HepG2 (cell line): ENCODE results near the gene CTIF. TPM values are rescaled to one million over a fixed set of nuclear protein-coding genes. Genes with fewer than 3 reads are reported as not detected.

Experiments
- CENPBD1 ChIP-seq: sonication (generic); formaldehyde crosslinking; IDR thresholded peaks from 2 replicates; pipeline ENCODE4 v1.8.0; 2022; ENCODE audit warnings: missing genetic modification reagents, low read depth, mild to moderate bottlenecking, borderline replicate concordance
- FOXA1 ChIP-seq, 2 experiments: fragments of 450-650 bp in 1 of 2; sonication (generic) in 1 of 2; formaldehyde crosslinking in 1 of 2; IDR thresholded peaks; 2 replicates each; pipeline versions ENCODE4 v1.4.0 to v1.6.1; 2016 to 2020; ENCODE audit warnings: missing genetic modification reagents in 1 of 2
- GPN1 ChIP-seq: sonication (generic); formaldehyde crosslinking; IDR thresholded peaks from 2 replicates; pipeline ENCODE4 v1.5.1; 2020; ENCODE audit warnings: missing genetic modification reagents, borderline replicate concordance
- KDM4B ChIP-seq: sonication (generic); formaldehyde crosslinking; IDR thresholded peaks from 2 replicates; pipeline ENCODE4 v1.4.0; 2020; ENCODE audit warnings: missing genetic modification reagents
- NR2F6 ChIP-seq, 2 experiments: IDR thresholded peaks; 2 replicates each; pipeline ENCODE4 v1.6.1; 2016; ENCODE audit warnings: antibody characterized with exemption in 1 of 2, mild to moderate bottlenecking in 1 of 2
- POLR2AphosphoS2 ChIP-seq: IDR thresholded peaks from 2 replicates; pipeline ENCODE4 v1.6.1; 2011; ENCODE audit warnings: low read depth, low read length, improper control_type of control experiment
- ZBED4 ChIP-seq: sonication (generic); formaldehyde crosslinking; IDR thresholded peaks from 2 replicates; pipeline ENCODE4 v1.4.0; 2020; ENCODE audit warnings: missing genetic modification reagents, borderline replicate concordance
- ZFP36L1 ChIP-seq: sonication (generic); formaldehyde crosslinking; IDR thresholded peaks from 2 replicates; pipeline ENCODE4 v1.8.0; 2022; ENCODE audit warnings: mild to moderate bottlenecking, missing genetic modification reagents, moderate library complexity
- ZFP36L2 ChIP-seq: sonication (generic); formaldehyde crosslinking; IDR thresholded peaks from 2 replicates; pipeline ENCODE4 v1.4.0; 2020; ENCODE audit warnings: missing genetic modification reagents
- ZNF510 ChIP-seq: sonication (generic); formaldehyde crosslinking; IDR thresholded peaks from 2 replicates; pipeline ENCODE4 v1.4.0; 2020; ENCODE audit warnings: low read depth, mild to moderate bottlenecking, missing genetic modification reagents
- ZNF607 ChIP-seq: sonication (generic); formaldehyde crosslinking; IDR thresholded peaks from 2 replicates; pipeline ENCODE4 v1.5.1; 2020; ENCODE audit warnings: missing genetic modification reagents, mild to moderate bottlenecking, borderline replicate concordance
- ZNF710 ChIP-seq: sonication (generic); formaldehyde crosslinking; IDR thresholded peaks from 2 replicates; pipeline ENCODE4 v1.5.0; 2020; ENCODE audit warnings: mild to moderate bottlenecking, missing genetic modification reagents, borderline replicate concordance
- ZNF792 ChIP-seq: IDR thresholded peaks from 2 replicates; pipeline ENCODE4 v1.6.1; 2016
- polyA plus RNA-seq, 8 experiments: library from polyadenylated mRNA; depleted of rRNA in 3 of 8; stranded (reverse) in 7 of 8; unstranded in 1 of 8; fragments of >200 nt; fragmentation: Illumina TruSeq in 4 of 8; extraction: Trizol in 4 of 8; gene quantifications; 2 replicates each; pipeline versions ENCODE4 v1.2.1 to v1.2.3, GENCODE V29; 2011 to 2016; ENCODE audit warnings: low read depth in 4 of 8, missing spikeins in 1 of 8, mixed read lengths in 1 of 8; ENCODE audit not compliant: insufficient read depth in 1 of 8
- total RNA-seq, 5 experiments: library from RNA; depleted of rRNA; stranded (reverse); fragments of >200 nt; fragmentation: Illumina TruSeq; extraction: Trizol; gene quantifications; 2 replicates each; pipeline ENCODE4 v1.2.3, GENCODE V29; 2016; ENCODE audit warnings: low read depth in 1 of 5
- TF ChIP-seq, protein P1 (sequence below): sonication (generic); formaldehyde crosslinking; conservative IDR thresholded peaks from 2 replicates; pipeline ENCODE4 v1.8.1; 2023; ENCODE audit warnings: missing genetic modification reagents
- TF ChIP-seq, protein P2 (sequence below): sonication (generic); formaldehyde crosslinking; IDR thresholded peaks from 2 replicates; pipeline ENCODE4 v1.4.0; 2020; ENCODE audit warnings: missing genetic modification reagents

CTIF gene
- total and polyA plus RNA-seq, 2 of the 13 experiments (the other 11 are each of a cell fraction or from before 2014, with no cell fraction given), result 18.2 to 28.0 TPM

GRCh38 chr18:48868468-48869466 is 329.9 kb downstream of the CTIF start (continued):
- TF ChIP-seq, protein P1, sequence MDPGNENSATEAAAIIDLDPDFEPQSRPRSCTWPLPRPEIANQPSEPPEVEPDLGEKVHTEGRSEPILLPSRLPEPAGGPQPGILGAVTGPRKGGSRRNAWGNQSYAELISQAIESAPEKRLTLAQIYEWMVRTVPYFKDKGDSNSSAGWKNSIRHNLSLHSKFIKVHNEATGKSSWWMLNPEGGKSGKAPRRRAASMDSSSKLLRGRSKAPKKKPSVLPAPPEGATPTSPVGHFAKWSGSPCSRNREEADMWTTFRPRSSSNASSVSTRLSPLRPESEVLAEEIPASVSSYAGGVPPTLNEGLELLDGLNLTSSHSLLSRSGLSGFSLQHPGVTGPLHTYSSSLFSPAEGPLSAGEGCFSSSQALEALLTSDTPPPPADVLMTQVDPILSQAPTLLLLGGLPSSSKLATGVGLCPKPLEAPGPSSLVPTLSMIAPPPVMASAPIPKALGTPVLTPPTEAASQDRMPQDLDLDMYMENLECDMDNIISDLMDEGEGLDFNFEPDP (CRISPR knock-in tag), result no peak
- TF ChIP-seq ZBED4 (no peak), KDM4B (CRISPR knock-in tag) (no peak), ZNF510 (CRISPR knock-in tag) (no peak), ZNF607 (CRISPR knock-in tag) (no peak), ZFP36L1 (CRISPR knock-in tag) (no peak), ZFP36L2 (CRISPR knock-in tag) (no peak), FOXA1 (IDR thresholded peaks at IDR 0.05) (no peak), FOXA1 (CRISPR knock-in tag; IDR thresholded peaks at IDR 0.05) (no peak), GPN1 (CRISPR knock-in tag) (no peak), POLR2AphosphoS2 (no peak), CENPBD1 (no peak), ZNF792 (CRISPR knock-in tag) (no peak), NR2F6 (IDR thresholded peaks at IDR 0.05) (no peak), NR2F6 (CRISPR knock-in tag; IDR thresholded peaks at IDR 0.05) (no peak), ZNF710 (no peak)
- TF ChIP-seq, protein P2, sequence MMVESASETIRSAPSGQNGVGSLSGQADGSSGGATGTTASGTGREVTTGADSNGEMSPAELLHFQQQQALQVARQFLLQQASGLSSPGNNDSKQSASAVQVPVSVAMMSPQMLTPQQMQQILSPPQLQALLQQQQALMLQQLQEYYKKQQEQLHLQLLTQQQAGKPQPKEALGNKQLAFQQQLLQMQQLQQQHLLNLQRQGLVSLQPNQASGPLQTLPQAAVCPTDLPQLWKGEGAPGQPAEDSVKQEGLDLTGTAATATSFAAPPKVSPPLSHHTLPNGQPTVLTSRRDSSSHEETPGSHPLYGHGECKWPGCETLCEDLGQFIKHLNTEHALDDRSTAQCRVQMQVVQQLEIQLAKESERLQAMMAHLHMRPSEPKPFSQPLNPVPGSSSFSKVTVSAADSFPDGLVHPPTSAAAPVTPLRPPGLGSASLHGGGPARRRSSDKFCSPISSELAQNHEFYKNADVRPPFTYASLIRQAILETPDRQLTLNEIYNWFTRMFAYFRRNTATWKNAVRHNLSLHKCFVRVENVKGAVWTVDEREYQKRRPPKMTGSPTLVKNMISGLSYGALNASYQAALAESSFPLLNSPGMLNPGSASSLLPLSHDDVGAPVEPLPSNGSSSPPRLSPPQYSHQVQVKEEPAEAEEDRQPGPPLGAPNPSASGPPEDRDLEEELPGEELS (CRISPR knock-in tag), result no peak
